ENCODE results near the gene SPATA31D1.

The SPATA31D1 gene

DNA sequence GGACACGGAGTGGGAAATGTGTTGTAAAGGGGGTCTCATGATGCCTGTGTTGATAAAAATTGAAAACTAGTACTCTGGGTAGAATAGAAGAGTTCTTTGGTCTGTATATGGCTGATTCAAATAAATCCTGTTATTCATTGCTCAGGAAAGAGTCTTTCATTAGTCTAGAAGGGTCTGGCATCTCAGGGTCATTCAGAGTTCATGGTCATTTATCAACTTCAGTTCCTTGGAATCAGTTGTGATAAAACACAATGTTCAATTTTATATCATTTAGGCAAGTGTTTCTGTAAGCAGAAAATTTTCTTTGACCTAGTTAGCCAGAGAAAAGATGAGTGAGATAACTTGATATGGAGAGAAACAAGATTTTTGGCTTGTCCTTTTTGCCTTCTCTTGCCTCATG, 36.3 kb downstream of the SPATA31D1 start:
- no peak for DNase-seq

GRCh38 chr9:82031538-82032280, 43.1 kb downstream of the SPATA31D1 start:
- no peak for DNase-seq

DNA sequence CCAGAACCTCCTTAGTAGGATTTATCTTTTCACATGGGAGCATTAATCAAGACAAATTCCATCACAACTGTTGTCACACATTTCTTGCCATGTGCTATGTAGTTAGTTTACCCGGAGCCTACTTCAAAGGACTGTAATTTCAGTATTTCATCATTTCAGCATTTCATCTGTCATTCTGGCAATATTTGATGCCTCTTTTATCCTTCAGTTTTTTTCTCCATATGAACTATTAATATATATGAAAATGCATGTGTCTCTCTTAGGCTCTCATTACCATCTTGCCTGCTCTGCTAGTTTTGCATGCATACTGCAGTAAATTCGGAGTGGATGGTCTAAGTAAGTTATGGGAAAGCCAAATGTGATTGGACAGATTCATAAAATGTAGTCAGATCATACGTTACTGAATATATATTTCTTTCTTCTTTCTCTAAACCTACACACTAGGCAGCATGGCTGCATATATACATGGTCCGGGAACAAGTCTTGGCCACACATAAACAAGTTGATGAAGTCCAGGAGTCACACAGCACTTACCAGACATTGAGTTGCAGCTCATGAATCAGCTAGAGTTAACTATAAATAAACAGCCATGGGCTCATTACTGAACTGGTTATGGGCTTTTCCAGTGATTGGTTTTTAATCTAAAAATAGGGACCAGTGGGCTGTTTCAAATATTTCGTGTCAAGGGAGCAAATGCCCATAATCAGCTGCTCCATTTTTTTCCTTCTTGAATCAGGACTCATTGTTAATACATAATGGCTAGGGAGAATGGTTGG, 46.6 kb downstream of the SPATA31D1 start:
- no peak for DNase-seq

GRCh38 chr9:82036086-82036485, 47.5 kb downstream of the SPATA31D1 start:
- no peak for DNase-seq

DNA sequence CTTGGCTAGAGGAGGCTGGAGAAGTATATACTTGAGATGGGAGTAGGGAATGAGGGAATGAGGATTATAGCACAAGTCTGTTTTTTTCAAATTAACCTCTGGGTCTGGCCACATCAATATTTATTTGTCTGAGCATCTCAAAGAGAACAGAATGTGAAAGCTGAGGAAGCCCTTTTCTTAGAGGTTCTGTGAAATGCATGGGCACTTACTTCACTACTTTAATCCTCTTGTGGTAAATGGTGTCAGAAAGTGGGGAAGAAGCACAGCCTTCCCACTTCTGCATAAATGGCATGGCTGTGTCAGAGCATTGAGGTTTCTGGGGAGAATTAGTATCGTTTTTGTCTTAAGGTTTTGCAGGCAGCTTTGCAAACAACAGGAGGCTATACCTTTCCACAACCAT, 48.6 kb downstream of the SPATA31D1 start:
- no peak for DNase-seq

DNA sequence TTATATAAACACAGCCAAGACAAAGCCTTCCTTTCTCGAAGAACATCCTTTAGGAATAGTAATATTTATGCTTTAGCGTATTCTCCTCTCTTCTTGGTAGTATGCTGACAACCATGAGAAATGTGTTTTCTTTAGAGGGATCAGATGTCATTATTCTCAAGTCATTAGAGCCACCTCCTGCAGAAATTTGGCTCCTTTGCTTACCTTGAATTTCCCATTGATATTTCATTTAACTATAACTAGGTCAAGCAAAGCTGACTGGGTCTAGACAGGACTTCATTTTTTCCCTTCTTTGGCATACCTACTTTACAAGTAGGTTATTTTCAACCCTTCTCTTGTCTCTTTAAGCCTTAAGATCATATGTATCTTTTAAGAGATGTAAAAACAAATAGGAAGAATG, 50.3 kb downstream of the SPATA31D1 start:
- DNase-seq, result no peak

Measured in NCI-H1105 treated with DMSO at 0.1 percent for 48 hours (cell line).